ENCODE measurements around the gene HDGFL1. TPM values are rescaled to one million over a fixed set of nuclear protein-coding genes. Genes with fewer than 3 reads are reported as not detected.

HDGFL1 gene
- total and polyA plus RNA-seq, 2 experiments from 2014 or later: not detected

GRCh38 chr6:22610127-22610526, 40.8 kb downstream of the HDGFL1 start:
- DNase-seq (ENCODE audit: low spot score) (no peak), ATAC-seq (no peak)
- peaks cover 18% of the 10 kb centered on the region; the same call in 2 of the 3 replicates for H3K4me1 Mint-ChIP-seq
- no peaks in the 10 kb centered on the region for H3K9me3 Mint-ChIP-seq
- Histone ChIP-seq H3K79me2 (replicated peaks; ENCODE audit: insufficient read depth) (no peaks in the 10 kb centered on the region), H3K4me3 (no peak overlapping the region), H3F3A (replicated peaks; ENCODE audit: low read depth) (no peaks in the 10 kb centered on the region), H3K4me1 (ENCODE audit: insufficient read depth) (peaks cover 10% of the 10 kb centered on the region; the same call in 1 of the 2 replicates), H3K27me3 (ENCODE audit: insufficient read depth) (no peaks in the 10 kb centered on the region), H3K4me2 (no peak overlapping the region), H3K9me2 (ENCODE audit: insufficient read depth) (no peaks in the 10 kb centered on the region), H3K36me3 (ENCODE audit: insufficient read depth) (no peaks in the 10 kb centered on the region), H2AFZ (no peak overlapping the region), H3K27ac (ENCODE audit: low read depth) (no peak overlapping the region), H4K20me1 (replicated peaks; ENCODE audit: insufficient read depth) (no peaks in the 10 kb centered on the region)
- no peak overlapping the region for H3K27ac Mint-ChIP-seq
- no peaks in the 10 kb centered on the region for H3K27me3 Mint-ChIP-seq (ENCODE audit: insufficient read depth, low read depth, poor library complexity)
- H3K36me3 Mint-ChIP-seq (ENCODE audit: low read depth): no peaks in the 10 kb centered on the region
- TF ChIP-seq EZH2 (IDR thresholded peaks at IDR 0.05; ENCODE audit: low read depth, unreplicated experiment) (no peak), CREB1 (CRISPR knock-in tag; IDR thresholded peaks at IDR 0.05; ENCODE audit: low read depth) (no peak), CTCF (conservative IDR thresholded peaks at IDR 0.05; ENCODE audit: low read depth in 2 of 2) (no peak), STAT1 (IDR thresholded peaks at IDR 0.05; ENCODE audit: unreplicated experiment) (no peak), POLR2AphosphoS5 (IDR thresholded peaks at IDR 0.05; ENCODE audit: low read depth) (no peak), ZNF331 (CRISPR knock-in tag; IDR thresholded peaks at IDR 0.05; ENCODE audit: low read depth) (no peak), ZNF462 (CRISPR knock-in tag; IDR thresholded peaks at IDR 0.05) (no peak)
- no peak overlapping the region for H3K4me3 Mint-ChIP-seq
